PFSK-1 (cell line): Measurements from ENCODE around the gene LPCAT3.

Experiments used
- FOXP2 ChIP-seq: optimal IDR thresholded peaks from 2 replicates; pipeline ENCODE3; 2011; ENCODE audit warnings: borderline replicate concordance, control low read depth, inconsistent platforms; ENCODE audit not compliant: insufficient read depth; ENCODE audit errors: extremely low read length, extremely low read depth
- POLR2AphosphoS5 ChIP-seq: IDR thresholded peaks from 2 replicates; pipeline ENCODE4 v1.6.1; 2012; ENCODE audit warnings: low read depth, mild to moderate bottlenecking, control low read depth, low read length, moderate library complexity
- SIN3A ChIP-seq: IDR thresholded peaks from 2 replicates; pipeline ENCODE4 v1.6.1; 2012; ENCODE audit warnings: mild to moderate bottlenecking, low read length, moderate library complexity, borderline replicate concordance; ENCODE audit not compliant: insufficient read depth
- TAF1 ChIP-seq: IDR thresholded peaks from 2 replicates; pipeline ENCODE4 v1.6.1; 2012; ENCODE audit warnings: low read length, control low read depth, borderline replicate concordance; ENCODE audit not compliant: insufficient read depth
- TF ChIP-seq, protein P1 (sequence below), 2 experiments: IDR thresholded peaks; 2 replicates each; pipeline versions ENCODE4 v1.6.1 to v1.8.0; 2011 to 2012; ENCODE audit warnings: low read depth in 2 of 2, low read length in 2 of 2, control low read depth in 1 of 2, inconsistent platforms in 1 of 2, mild to moderate bottlenecking in 1 of 2, moderate library complexity in 1 of 2; ENCODE audit not compliant: insufficient read depth in 1 of 2

LPCAT3 gene

DNA sequence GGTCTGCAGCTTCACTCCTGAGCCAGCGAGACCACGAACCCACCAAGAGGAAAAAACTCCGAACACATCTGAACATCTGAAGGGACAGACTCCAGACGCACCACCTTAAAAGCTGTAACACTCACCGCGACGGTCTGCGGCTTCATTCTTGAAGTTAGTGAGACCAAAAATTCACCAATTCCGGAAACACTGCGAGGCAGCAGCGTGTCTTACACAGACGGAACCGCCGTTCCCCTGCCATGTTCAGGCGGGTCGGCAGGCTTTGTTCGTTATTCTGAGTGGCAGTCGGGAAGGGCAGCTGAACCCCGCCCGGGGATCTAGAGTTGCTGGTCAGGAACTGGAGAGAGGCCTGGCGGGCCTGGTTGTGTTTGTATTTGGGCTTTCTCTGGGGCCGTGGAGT lies 20.3 kb upstream of the LPCAT3 start:
- TF ChIP-seq SIN3A, result no peak
- no peak for TF ChIP-seq FOXP2
- TF ChIP-seq, protein P1, sequence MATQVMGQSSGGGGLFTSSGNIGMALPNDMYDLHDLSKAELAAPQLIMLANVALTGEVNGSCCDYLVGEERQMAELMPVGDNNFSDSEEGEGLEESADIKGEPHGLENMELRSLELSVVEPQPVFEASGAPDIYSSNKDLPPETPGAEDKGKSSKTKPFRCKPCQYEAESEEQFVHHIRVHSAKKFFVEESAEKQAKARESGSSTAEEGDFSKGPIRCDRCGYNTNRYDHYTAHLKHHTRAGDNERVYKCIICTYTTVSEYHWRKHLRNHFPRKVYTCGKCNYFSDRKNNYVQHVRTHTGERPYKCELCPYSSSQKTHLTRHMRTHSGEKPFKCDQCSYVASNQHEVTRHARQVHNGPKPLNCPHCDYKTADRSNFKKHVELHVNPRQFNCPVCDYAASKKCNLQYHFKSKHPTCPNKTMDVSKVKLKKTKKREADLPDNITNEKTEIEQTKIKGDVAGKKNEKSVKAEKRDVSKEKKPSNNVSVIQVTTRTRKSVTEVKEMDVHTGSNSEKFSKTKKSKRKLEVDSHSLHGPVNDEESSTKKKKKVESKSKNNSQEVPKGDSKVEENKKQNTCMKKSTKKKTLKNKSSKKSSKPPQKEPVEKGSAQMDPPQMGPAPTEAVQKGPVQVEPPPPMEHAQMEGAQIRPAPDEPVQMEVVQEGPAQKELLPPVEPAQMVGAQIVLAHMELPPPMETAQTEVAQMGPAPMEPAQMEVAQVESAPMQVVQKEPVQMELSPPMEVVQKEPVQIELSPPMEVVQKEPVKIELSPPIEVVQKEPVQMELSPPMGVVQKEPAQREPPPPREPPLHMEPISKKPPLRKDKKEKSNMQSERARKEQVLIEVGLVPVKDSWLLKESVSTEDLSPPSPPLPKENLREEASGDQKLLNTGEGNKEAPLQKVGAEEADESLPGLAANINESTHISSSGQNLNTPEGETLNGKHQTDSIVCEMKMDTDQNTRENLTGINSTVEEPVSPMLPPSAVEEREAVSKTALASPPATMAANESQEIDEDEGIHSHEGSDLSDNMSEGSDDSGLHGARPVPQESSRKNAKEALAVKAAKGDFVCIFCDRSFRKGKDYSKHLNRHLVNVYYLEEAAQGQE (IDR thresholded peaks at IDR 0.05; ENCODE audit: insufficient read depth in 1 of 2, low read depth in 2 of 2, low read length in 2 of 2), result no peak
- no peak for TF ChIP-seq POLR2AphosphoS5
- TF ChIP-seq TAF1, result no peak

DNA sequence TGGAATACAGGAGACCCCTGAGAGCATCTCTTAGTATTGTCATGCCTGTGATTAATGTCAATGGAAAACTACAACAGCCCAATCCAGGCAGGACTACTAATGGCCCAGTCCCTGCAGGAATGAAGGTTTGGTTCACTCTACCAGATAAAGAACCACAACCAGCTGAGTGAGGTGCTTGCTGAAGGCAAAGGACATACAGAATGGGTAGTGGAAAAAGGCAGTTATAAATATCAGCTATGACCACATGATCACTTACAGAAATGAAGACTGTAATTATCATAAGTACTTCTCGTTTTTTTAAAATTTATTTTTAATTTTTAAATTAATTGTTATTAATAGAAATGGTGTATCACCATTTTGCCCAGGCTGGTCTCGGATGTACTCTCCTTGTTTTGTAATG lies 17.2 kb upstream of the LPCAT3 start:
- TF ChIP-seq TAF1, result no peak
- no peak for TF ChIP-seq FOXP2
- TF ChIP-seq, protein P1 (IDR thresholded peaks at IDR 0.05; ENCODE audit: insufficient read depth in 1 of 2, low read depth in 2 of 2, low read length in 2 of 2), result no peak
- TF ChIP-seq POLR2AphosphoS5, result no peak
- TF ChIP-seq SIN3A, result no peak

DNA sequence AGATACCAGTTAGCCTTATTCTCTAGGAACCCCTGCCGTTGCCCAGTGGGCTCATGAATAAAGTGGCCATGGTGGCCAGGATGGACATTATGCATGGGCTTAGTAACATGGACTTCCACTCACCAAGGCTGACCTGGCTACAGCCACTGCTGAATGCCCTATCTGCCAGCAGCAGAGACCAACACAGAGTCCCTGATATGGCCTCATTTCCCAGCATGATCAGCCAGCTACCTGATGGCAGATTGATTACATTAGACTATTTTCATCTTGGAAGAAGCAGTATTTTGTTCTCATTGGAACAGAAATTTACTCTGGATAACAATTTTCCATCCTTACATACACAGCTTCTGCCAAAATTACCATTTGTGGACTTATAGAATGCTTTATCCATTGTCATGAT lies 16.2 kb upstream of the LPCAT3 start:
- TF ChIP-seq TAF1 (no peak), FOXP2 (no peak), SIN3A (no peak), POLR2AphosphoS5 (no peak)
- TF ChIP-seq, protein P1 (IDR thresholded peaks at IDR 0.05; ENCODE audit: insufficient read depth in 1 of 2, low read depth in 2 of 2, low read length in 2 of 2), result no peak

DNA sequence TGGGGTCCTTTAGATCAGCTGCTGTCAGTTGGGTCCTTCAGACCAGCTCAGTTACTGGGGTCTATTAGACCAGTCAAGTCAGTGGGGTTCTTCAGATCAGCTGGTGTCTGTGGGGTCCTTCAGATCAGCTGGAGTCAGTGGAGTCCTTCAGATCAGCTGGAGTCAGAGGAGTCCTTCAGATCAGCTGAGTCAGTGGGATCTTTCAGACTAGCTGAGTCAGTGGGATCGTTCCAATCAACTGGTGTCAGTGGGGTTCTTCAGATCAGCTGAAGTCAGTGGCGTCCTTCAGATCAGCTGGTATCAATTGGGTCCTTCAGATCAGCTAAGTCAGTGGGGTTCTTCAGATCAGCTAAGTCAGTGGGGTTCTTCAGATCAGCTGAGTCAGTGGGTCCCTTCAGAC lies 14.7 kb upstream of the LPCAT3 start:
- TF ChIP-seq SIN3A (no peak), POLR2AphosphoS5 (no peak), FOXP2 (no peak), TAF1 (no peak)
- TF ChIP-seq, protein P1 (IDR thresholded peaks at IDR 0.05; ENCODE audit: insufficient read depth in 1 of 2, low read depth in 2 of 2, low read length in 2 of 2), result no peak

DNA sequence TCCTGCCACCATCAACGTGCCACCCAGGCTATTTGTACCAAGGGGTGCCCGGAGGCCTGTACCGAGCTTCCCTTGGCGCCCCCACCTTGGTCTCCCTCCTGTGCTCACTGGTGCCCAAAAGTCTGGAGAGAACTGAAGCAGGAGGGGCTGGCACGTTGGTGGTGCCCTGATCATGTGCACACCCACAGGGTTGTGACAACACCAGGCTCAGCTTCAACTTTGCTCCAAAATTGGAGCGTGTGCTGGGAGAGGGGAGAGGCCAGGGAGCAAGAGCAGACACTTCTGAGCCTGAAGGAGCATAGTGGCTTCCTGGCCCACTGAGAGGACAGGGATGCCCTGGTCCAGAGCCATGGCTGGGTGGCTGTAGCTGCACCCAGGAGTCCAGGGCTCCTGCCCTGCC lies 13.0 kb upstream of the LPCAT3 start:
- TF ChIP-seq, protein P1 (IDR thresholded peaks at IDR 0.05; ENCODE audit: insufficient read depth in 1 of 2, low read depth in 2 of 2, low read length in 2 of 2), result no peak
- TF ChIP-seq POLR2AphosphoS5 (no peak), SIN3A (no peak)
